ENCODE measurements around the gene SLC19A1. TPM values are rescaled to one million over a fixed set of nuclear protein-coding genes. Genes with fewer than 3 reads are reported as not detected.

The SLC19A1 gene
- polyA plus RNA-seq, 1 experiment = 8.1 TPM

GRCh38 chr21:45485686-45486442, 56.4 kb downstream of the SLC19A1 start:
- TF ChIP-seq CTCF (IDR thresholded peaks at IDR 0.05; ENCODE audit: insufficient read depth, low read depth, low read length) = no peak
- peaks cover 13% of the 10 kb centered on the region for H3K36me3 ChIP-seq (ENCODE audit: control insufficient read depth, insufficient read depth, low read length)
- POLR2A ChIA-PET = no interaction called here
- H3K4me3 ChIP-seq (ENCODE audit: low read depth, low read length) = no peak overlapping the region
- no peaks in the 10 kb centered on the region for H3K27me3 ChIP-seq (ENCODE audit: control insufficient read depth, insufficient read depth, low read length)
- DNase-seq (ENCODE audit: low read depth) = no peak
- CTCF ChIA-PET = no interaction called here

GRCh38 chr21:45484318-45484717, 57.9 kb downstream of the SLC19A1 start:
- POLR2A ChIA-PET = no interaction called here
- no peak for DNase-seq (ENCODE audit: low read depth)
- no peak for TF ChIP-seq CTCF (IDR thresholded peaks at IDR 0.05; ENCODE audit: insufficient read depth, low read depth, low read length)
- Histone ChIP-seq H3K4me3 (ENCODE audit: low read depth, low read length) (no peak overlapping the region), H3K27me3 (ENCODE audit: control insufficient read depth, insufficient read depth, low read length) (no peaks in the 10 kb centered on the region), H3K36me3 (ENCODE audit: control insufficient read depth, insufficient read depth, low read length) (peaks cover 13% of the 10 kb centered on the region)
- CTCF ChIA-PET = interaction anchor here (1.5 kb wide), 1 partner anchor 13 kb away, joined by 4 read pairs; no protein-coding TSS in a partner anchor

- Histone ChIP-seq H3K36me3 (ENCODE audit: control insufficient read depth, insufficient read depth, low read length) (peaks cover 16% of the 10 kb centered on the region), H3K27me3 (ENCODE audit: control insufficient read depth, insufficient read depth, low read length) (no peaks in the 10 kb centered on the region), H3K4me3 (ENCODE audit: low read depth, low read length) (no peak overlapping the region)
- ChIA-PET POLR2A (no interaction called here), CTCF (interaction anchor here (1.5 kb wide), 1 partner anchor 12 kb away, joined by 4 read pairs; no protein-coding TSS in a partner anchor)
- TF ChIP-seq CTCF (IDR thresholded peaks at IDR 0.05; ENCODE audit: insufficient read depth, low read depth, low read length) = no peak
- DNase-seq (ENCODE audit: low read depth) = no peak
Observed at GRCh38 chr21:45482899-45483821, 59.1 kb downstream of the SLC19A1 start.

GRCh38 chr21:45481977-45482898, 60.0 kb downstream of the SLC19A1 start:
- no peak for TF ChIP-seq CTCF (IDR thresholded peaks at IDR 0.05; ENCODE audit: insufficient read depth, low read depth, low read length)
- no peak overlapping the region for H3K4me3 ChIP-seq (ENCODE audit: low read depth, low read length)
- ChIA-PET CTCF (no interaction called here), POLR2A (no interaction called here)
- H3K36me3 ChIP-seq (ENCODE audit: control insufficient read depth, insufficient read depth, low read length) = peaks cover 19% of the 10 kb centered on the region
- DNase-seq (ENCODE audit: low read depth) = no peak
- H3K27me3 ChIP-seq (ENCODE audit: control insufficient read depth, insufficient read depth, low read length) = no peaks in the 10 kb centered on the region

Data from BJ (cell line).